Dermis blood vessel endothelial cell (primary cell): ENCODE measurements around the gene TDRD12. TPM values are rescaled to one million over a fixed set of nuclear protein-coding genes. Genes with fewer than 3 reads are reported as not detected.
"Not testable (repeated sequence)": the region's sequence is repeated elsewhere in the genome, so short reads cannot be mapped to it uniquely, and the experiment has no call there.

Experiments used
- DNase-seq: peaks from one replicate; pipeline ENCODE4 v3.0.0; 2010
- total RNA-seq: library from RNA; depleted of rRNA; stranded (reverse); fragments of >200 nt; gene quantifications from 2 replicates; pipeline ENCODE4 v1.2.3, GENCODE V29; 2014

TDRD12 gene
- total RNA-seq, 1 donor from 2014 or later, result 0.17 TPM

- no peak for DNase-seq
These were observed 94.4 kb downstream of the TDRD12 start for GRCh38 chr19:32813862-32814425.

DNA sequence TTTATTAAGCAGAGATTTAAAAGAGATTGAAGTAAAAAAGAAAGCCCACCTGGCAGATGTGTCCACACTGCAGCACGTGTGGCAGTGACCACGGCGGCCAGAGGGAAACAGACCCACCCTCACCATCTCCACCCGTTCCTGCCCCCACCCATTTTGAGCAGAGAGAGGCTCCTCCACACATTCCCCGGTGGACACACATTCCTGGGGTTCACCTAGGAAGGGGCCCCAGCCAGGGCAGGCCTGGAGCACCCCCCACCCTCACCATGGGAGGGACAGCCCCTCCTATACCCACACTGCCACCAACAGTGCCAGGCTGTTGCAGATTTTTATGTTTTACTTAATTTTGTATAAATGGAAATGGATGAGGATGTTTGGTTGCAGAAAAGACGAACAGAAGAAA is 95.1 kb downstream of the TDRD12 start:
- no peak for DNase-seq

GRCh38 chr19:32816555-32817099 is 97.1 kb downstream of the TDRD12 start:
- no peak for DNase-seq

- no peak for DNase-seq
These were observed 98.3 kb downstream of the TDRD12 start for GRCh38 chr19:32817569-32818476.

GRCh38 chr19:32818536-32818935 is 99.0 kb downstream of the TDRD12 start:
- DNase-seq, result no peak

- no peak for DNase-seq
These were observed 100.1 kb downstream of the TDRD12 start for GRCh38 chr19:32819419-32820400.

DNA sequence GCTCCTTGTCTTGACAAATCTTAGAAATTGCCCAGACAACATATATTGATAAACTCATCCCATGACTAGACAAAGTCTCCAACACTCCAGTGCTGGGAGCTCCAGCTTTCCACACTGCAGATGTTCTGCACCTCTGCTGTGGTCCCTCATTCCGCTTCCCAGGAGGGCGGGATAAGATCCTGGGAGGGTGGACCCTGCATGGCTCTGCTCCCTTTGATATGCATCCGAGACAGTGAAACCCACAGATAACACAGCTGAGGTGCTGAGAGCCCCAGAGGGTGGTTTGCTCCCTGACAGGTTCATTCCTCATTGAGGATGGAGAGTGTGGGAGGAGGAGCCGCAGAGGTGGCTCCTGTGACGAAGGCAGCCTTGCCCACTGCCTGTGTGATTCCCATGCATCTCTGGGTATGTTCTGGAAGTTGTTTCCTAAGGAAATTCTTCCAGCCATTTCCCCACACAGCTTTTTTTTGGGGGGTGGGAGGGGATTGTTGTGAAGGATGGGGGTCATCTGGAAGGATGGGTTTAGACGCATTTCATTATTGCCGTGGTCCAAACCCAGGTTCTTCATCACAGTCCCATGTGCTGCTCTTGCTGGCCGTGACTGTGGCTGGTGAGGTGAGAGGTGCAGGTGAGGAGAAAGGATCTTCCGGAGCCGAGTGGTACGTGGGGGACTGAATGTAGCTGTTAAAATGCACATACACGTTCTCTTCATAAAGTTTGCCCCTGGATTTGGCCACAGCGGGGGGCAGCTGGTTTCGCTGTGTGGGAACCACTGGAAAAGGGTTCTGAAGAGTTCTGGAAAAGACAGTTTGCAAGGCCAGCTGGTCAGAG is 103.6 kb downstream of the TDRD12 start:
- no peak for DNase-seq

GRCh38 chr19:32823747-32824102 is 104.2 kb downstream of the TDRD12 start:
- no peak for DNase-seq

GRCh38 chr19:32824191-32824751 is 104.7 kb downstream of the TDRD12 start:
- no peak for DNase-seq

GRCh38 chr19:32824916-32825608 is 105.5 kb downstream of the TDRD12 start:
- peak; percentile 22 for DNase-seq

- DNase-seq, result no peak
These were observed 108.6 kb downstream of the TDRD12 start for GRCh38 chr19:32828139-32828538.

GRCh38 chr19:32828643-32829344 is 109.2 kb downstream of the TDRD12 start:
- DNase-seq, result no peak

- DNase-seq, result no peak
These were observed 109.9 kb downstream of the TDRD12 start for GRCh38 chr19:32829345-32829896.

GRCh38 chr19:32830231-32831014 is 110.9 kb downstream of the TDRD12 start:
- DNase-seq, result no peak

DNA sequence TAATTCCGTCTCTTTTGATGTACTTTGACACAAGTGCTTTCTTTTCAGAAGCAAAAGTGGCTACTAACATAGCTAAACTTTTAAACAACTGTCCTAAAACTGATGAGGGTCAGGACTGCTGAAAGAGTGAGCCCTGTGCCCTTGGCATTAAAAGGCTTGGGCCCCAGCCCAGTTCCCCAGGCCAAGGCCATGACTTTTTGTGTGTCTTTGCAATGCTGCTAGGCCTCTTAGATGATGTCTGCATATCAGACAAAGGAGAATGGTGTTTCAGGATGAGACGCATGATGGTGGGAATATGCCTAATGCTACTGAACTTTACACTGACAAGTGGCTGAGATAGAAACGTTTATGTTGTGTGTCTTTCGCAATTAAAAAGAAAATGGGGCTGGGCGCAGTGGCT is 112.0 kb downstream of the TDRD12 start:
- DNase-seq, result no peak

DNA sequence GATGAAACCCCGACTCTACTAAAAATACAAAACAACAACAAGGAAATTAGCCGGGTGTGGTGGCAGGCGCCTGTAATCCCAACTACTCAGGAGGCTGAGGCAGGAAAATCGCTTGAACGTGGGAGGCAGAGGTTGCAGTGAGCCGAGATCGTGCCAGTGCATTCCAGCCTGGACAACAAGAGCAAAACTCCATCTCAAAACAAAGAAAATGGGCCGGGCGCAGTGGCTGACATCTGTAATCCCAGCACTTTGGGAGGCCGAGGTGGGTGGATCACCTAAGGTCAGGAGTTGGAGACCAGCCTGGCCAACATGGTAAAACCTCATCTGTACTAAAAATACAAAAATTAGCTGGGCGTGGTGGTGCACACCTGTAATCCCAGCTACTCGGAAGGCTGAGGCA is 112.5 kb downstream of the TDRD12 start:
- DNase-seq, result not testable (repeated sequence)

- not testable (repeated sequence) for DNase-seq
These were observed 113.3 kb downstream of the TDRD12 start for GRCh38 chr19:32832825-32833224.

GRCh38 chr19:32833388-32833787 is 113.8 kb downstream of the TDRD12 start:
- not testable (repeated sequence) for DNase-seq

GRCh38 chr19:32837531-32837930 is 118.0 kb downstream of the TDRD12 start:
- no peak for DNase-seq
